Liver (tissue), 3 donors: ENCODE data around the gene CCIN.

Experiments used
- RAD21 ChIP-seq, 2 donors: IDR thresholded peaks; 2 replicates each; pipeline ENCODE4 v1.6.1; 2016; ENCODE audit warnings: antibody characterized with exemption in 2 of 2, mild to moderate bottlenecking in 2 of 2
- TF ChIP-seq, protein P1 (sequence below): fragments of 150-350 bp; IDR thresholded peaks from 2 replicates; pipeline ENCODE4 v1.5.1; 2017; ENCODE audit warnings: improper control_type of control experiment, low read depth, low read length; ENCODE audit not compliant: missing input control
- TF ChIP-seq, protein P2 (sequence below): IDR thresholded peaks from 2 replicates; pipeline ENCODE4 v1.6.1; 2016; ENCODE audit warnings: antibody characterized with exemption
- donor health status: healthy.
- donor health status: healthy.

DNA sequence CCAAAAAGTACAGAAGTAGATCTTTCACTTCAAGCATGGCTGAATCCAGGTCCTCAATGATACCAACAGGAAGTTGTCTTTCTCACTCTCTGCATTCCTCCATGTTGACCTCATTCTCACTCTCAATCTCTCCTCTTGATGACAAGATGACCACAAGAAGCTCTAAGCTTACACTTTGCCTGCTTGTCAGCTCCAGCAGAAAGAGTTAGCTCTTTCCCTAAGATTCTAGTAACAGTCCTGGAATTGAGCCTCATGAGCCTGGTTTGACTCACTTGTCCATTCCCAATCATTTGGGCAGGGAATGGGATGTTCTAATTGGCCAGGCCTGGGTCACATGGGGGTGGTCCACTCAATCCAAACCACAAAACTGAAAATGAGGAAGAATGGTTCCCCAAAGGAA lies 18.2 kb downstream of the CCIN start:
- TF ChIP-seq, protein P1, sequence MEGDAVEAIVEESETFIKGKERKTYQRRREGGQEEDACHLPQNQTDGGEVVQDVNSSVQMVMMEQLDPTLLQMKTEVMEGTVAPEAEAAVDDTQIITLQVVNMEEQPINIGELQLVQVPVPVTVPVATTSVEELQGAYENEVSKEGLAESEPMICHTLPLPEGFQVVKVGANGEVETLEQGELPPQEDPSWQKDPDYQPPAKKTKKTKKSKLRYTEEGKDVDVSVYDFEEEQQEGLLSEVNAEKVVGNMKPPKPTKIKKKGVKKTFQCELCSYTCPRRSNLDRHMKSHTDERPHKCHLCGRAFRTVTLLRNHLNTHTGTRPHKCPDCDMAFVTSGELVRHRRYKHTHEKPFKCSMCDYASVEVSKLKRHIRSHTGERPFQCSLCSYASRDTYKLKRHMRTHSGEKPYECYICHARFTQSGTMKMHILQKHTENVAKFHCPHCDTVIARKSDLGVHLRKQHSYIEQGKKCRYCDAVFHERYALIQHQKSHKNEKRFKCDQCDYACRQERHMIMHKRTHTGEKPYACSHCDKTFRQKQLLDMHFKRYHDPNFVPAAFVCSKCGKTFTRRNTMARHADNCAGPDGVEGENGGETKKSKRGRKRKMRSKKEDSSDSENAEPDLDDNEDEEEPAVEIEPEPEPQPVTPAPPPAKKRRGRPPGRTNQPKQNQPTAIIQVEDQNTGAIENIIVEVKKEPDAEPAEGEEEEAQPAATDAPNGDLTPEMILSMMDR, result no peak
- TF ChIP-seq RAD21 (IDR thresholded peaks at IDR 0.05), result no peak
- TF ChIP-seq, protein P2, sequence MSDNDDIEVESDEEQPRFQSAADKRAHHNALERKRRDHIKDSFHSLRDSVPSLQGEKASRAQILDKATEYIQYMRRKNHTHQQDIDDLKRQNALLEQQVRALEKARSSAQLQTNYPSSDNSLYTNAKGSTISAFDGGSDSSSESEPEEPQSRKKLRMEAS, result no peak
